K562 (cell line): Measurements from ENCODE around the gene USP20. TPM values are rescaled to one million over a fixed set of nuclear protein-coding genes. Genes with fewer than 3 reads are reported as not detected.
A peak's percentile ranks its signal among the peaks of the same experiment; 100 is the strongest.

Experiments
- BACH1 ChIP-seq: fragments of 200-800 bp; sonication (Bioruptor generic); IDR thresholded peaks from 2 replicates; pipeline ENCODE4 v1.6.1; 2016; ENCODE audit warnings: missing genetic modification characterization, missing compliant biosample characterization
- BCL6 ChIP-seq: fragments of 250-450 bp; sonication (Bioruptor Pico); IDR thresholded peaks from 2 replicates; pipeline ENCODE4 v1.4.0; 2020
- CREB1 ChIP-seq, 2 experiments: sonication (generic) in 1 of 2; formaldehyde crosslinking in 1 of 2; IDR thresholded peaks; 2 replicates each; pipeline versions ENCODE4 v1.6.1 to v1.8.0; 2012 to 2022; ENCODE audit warnings: inconsistent platforms in 1 of 2, mild to moderate bottlenecking in 1 of 2, missing genetic modification reagents in 1 of 2, moderate library complexity in 1 of 2
- CUX1 ChIP-seq: fragments of 200-800 bp; sonication (Bioruptor generic); IDR thresholded peaks from 2 replicates; pipeline ENCODE4 v1.6.1; 2016; ENCODE audit warnings: missing genetic modification characterization, missing compliant biosample characterization
- ELF1 ChIP-seq: fragments of 200-800 bp; sonication (Bioruptor generic); IDR thresholded peaks from 2 replicates; pipeline ENCODE4 v1.6.1; 2016; ENCODE audit warnings: missing genetic modification characterization, missing compliant biosample characterization
- ELF4 ChIP-seq: fragments of 450-650 bp; formaldehyde crosslinking; IDR thresholded peaks from 2 replicates; pipeline ENCODE4 v1.4.0; 2022; ENCODE audit warnings: missing genetic modification characterization
- EP300 ChIP-seq: IDR thresholded peaks from 2 replicates; pipeline ENCODE4 v1.6.1; 2012; ENCODE audit warnings: low read length, improper control_type of control experiment
- ERF ChIP-seq: fragments of 450-650 bp; formaldehyde crosslinking; IDR thresholded peaks from 2 replicates; pipeline ENCODE4 v1.4.0; 2020; ENCODE audit warnings: mild to moderate bottlenecking, mixed read lengths
- HDGF ChIP-seq: fragments of 450-650 bp; IDR thresholded peaks from 2 replicates; pipeline ENCODE4 v1.6.1; 2016
- KAT2B ChIP-seq: IDR thresholded peaks from one replicate; pipeline ENCODE4 v1.6.1; 2012; ENCODE audit warnings: low read depth, mild to moderate bottlenecking, control low read depth, inconsistent platforms, low read length, moderate library complexity
- KLF16 ChIP-seq: IDR thresholded peaks from 2 replicates; pipeline ENCODE4 v1.6.1; 2016; ENCODE audit warnings: antibody characterized with exemption
- MAFK ChIP-seq: IDR thresholded peaks from 2 replicates; pipeline ENCODE4 v1.6.1; 2011; ENCODE audit warnings: low read length, improper control_type of control experiment
- SREBF1 ChIP-seq: fragments of 150-350 bp; IDR thresholded peaks from 2 replicates; pipeline ENCODE4 v1.6.1; 2014; ENCODE audit warnings: antibody characterized with exemption, low read depth, low read length, borderline replicate concordance
- TAF1 ChIP-seq: IDR thresholded peaks from 2 replicates; pipeline ENCODE4 v1.6.1; 2011; ENCODE audit warnings: mild to moderate bottlenecking, low read length, moderate library complexity; ENCODE audit not compliant: insufficient read depth, control insufficient read depth, severe bottlenecking; ENCODE audit errors: extremely low read depth
- ZNF239 ChIP-seq: fragments of 250-450 bp; sonication (Bioruptor Pico); IDR thresholded peaks from 2 replicates; pipeline ENCODE4 v1.4.0; 2020; ENCODE audit warnings: mild to moderate bottlenecking
- ZNF282 ChIP-seq: sonication (generic); formaldehyde crosslinking; IDR thresholded peaks from 2 replicates; pipeline ENCODE4 v1.8.1; 2023; ENCODE audit warnings: missing genetic modification reagents
- ZNF512 ChIP-seq: IDR thresholded peaks from 2 replicates; pipeline ENCODE4 v1.6.1; 2016; ENCODE audit warnings: missing genetic modification characterization, missing compliant biosample characterization
- ZNF589 ChIP-seq: fragments of 200-800 bp; sonication (Bioruptor generic); IDR thresholded peaks from 2 replicates; pipeline ENCODE4 v1.6.1; 2016; ENCODE audit warnings: low read depth, missing genetic modification characterization, missing compliant biosample characterization
- polyA plus RNA-seq, 8 experiments: library from polyadenylated mRNA; depleted of rRNA in 4 of 8; stranded (reverse) in 5 of 8; unstranded in 3 of 8; fragments of >200 nt; fragmentation: Nextera tagmentation in 2 of 8; fragmentation: Illumina TruSeq in 1 of 8; extraction: Ambion mirVana in 2 of 8; extraction: Trizol in 1 of 8; gene quantifications; 2 replicates each; pipeline versions ENCODE4 v1.2.1 to v1.2.3, GENCODE V29; 2011 to 2014; ENCODE audit warnings: inconsistent platforms in 1 of 8, missing spikeins in 1 of 8
- total RNA-seq, 7 experiments: library from RNA; depleted of rRNA in 6 of 7; stranded (reverse); fragments of >200 nt in 6 of 7; fragmentation: Illumina TruSeq in 2 of 7; extraction: Trizol in 2 of 7; gene quantifications; 2 replicates each; pipeline versions ENCODE4 v1.2.1 to v1.2.3, GENCODE V29; 2011 to 2021; ENCODE audit warnings: low replicate concordance in 1 of 7
- TF ChIP-seq, protein P1 (sequence below): fragments of 450-650 bp; conservative IDR thresholded peaks from 2 replicates; pipeline ENCODE4 v1.6.1; 2016; ENCODE audit warnings: missing genetic modification characterization, low read depth, mild to moderate bottlenecking, missing compliant biosample characterization, moderate library complexity
- TF ChIP-seq, protein P2 (sequence below): fragments of 450-650 bp; formaldehyde crosslinking; IDR thresholded peaks from 2 replicates; pipeline ENCODE4 v1.4.0; 2022; ENCODE audit warnings: missing genetic modification characterization

The USP20 gene
- total and polyA plus RNA-seq, 9 of the 15 experiments (the other 6 are each of a cell fraction or from before 2014, with no cell fraction given), result 1.9 to 136 (median 49.1) TPM

GRCh38 chr9:129863059-129863690 lies 27.9 kb downstream of the USP20 start (continued):
- TF ChIP-seq ZNF589 (CRISPR knock-in tag), result peak; percentile 99
- TF ChIP-seq ZNF282 (CRISPR knock-in tag), result no peak
- TF ChIP-seq MAFK, result peak; percentile 89
- peak; percentile 100 for TF ChIP-seq KLF16
- TF ChIP-seq, protein P1, sequence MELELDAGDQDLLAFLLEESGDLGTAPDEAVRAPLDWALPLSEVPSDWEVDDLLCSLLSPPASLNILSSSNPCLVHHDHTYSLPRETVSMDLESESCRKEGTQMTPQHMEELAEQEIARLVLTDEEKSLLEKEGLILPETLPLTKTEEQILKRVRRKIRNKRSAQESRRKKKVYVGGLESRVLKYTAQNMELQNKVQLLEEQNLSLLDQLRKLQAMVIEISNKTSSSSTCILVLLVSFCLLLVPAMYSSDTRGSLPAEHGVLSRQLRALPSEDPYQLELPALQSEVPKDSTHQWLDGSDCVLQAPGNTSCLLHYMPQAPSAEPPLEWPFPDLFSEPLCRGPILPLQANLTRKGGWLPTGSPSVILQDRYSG (tag), result peak; percentile 96
- TF ChIP-seq ZNF239 (CRISPR knock-in tag), result peak; percentile 83
- no peak for TF ChIP-seq KAT2B
- TF ChIP-seq SREBF1, result peak; percentile 54; the same call in 1 of the 2 replicates
- peak; percentile 93; the same call in 1 of the 2 replicates for TF ChIP-seq CUX1
- peak; percentile 89 for TF ChIP-seq CREB1 (IDR thresholded peaks at IDR 0.05)
- TF ChIP-seq CREB1 (CRISPR knock-in tag; IDR thresholded peaks at IDR 0.05), result peak; percentile 72; the same call in 1 of the 2 replicates
- peak; percentile 85 for TF ChIP-seq TAF1
- TF ChIP-seq HDGF, result no peak
- TF ChIP-seq BCL6 (CRISPR knock-in tag), result peak; percentile 77
- peak; percentile 98 for TF ChIP-seq ERF (CRISPR knock-in tag)
- TF ChIP-seq ELF4 (CRISPR knock-in tag), result peak; percentile 98
- TF ChIP-seq, protein P2, sequence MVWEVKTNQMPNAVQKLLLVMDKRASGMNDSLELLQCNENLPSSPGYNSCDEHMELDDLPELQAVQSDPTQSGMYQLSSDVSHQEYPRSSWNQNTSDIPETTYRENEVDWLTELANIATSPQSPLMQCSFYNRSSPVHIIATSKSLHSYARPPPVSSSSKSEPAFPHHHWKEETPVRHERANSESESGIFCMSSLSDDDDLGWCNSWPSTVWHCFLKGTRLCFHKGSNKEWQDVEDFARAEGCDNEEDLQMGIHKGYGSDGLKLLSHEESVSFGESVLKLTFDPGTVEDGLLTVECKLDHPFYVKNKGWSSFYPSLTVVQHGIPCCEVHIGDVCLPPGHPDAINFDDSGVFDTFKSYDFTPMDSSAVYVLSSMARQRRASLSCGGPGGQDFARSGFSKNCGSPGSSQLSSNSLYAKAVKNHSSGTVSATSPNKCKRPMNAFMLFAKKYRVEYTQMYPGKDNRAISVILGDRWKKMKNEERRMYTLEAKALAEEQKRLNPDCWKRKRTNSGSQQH (CRISPR knock-in tag), result peak; percentile 96
- TF ChIP-seq EP300, result peak; percentile 99
- TF ChIP-seq BACH1, result peak; percentile 93
- TF ChIP-seq ELF1, result peak; percentile 77
- no peak for TF ChIP-seq ZNF512 (tag)
